Cardiac fibroblast (primary cell): ENCODE data around the gene PADI3.

Source experiments
- DNase-seq, 2 donors: peaks; one replicate each; pipeline versions ENCODE4 v3.0.0 to v3.0.0-alpha.2; 2010; ENCODE audit warnings: low read depth in 2 of 2
- H3K4me3 ChIP-seq, 2 donors: replicated peaks in 1 of 2; 1 replicate in 1 of 2; 2 replicates in 1 of 2; pipeline ENCODE4 v1.5.1; 2011; ENCODE audit warnings: low read depth in 2 of 2, low read length in 2 of 2, mild to moderate bottlenecking in 2 of 2, moderate library complexity in 1 of 2
- TF ChIP-seq, protein P1 (sequence below): IDR thresholded peaks from one replicate; pipeline ENCODE4 v1.5.1; 2011; ENCODE audit warnings: low read depth, mild to moderate bottlenecking, low read length, inconsistent platforms

PADI3 gene

DNA sequence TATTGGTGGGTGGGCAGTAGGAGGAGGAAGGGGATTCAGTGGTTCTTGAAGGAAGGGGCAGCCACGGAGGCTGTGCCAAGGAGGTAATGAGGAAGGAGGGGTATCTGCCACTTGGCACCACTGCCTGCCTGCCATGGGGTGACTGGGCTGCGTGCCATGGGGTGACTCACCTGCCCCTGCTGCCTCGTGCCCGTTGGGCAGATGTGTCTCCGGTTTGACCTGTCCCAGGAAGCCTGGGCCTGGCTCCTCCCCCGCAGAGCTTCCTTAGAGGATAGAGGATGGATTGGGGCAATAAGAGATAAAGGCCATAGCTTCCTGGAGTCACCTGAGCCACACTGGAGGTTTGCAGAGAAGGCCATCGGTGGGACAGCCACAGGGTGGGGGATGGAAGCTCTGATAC, 1.7 kb downstream of the PADI3 start:
- no peak overlapping the region for H3K4me3 ChIP-seq
- no peak for DNase-seq
- TF ChIP-seq, protein P1, sequence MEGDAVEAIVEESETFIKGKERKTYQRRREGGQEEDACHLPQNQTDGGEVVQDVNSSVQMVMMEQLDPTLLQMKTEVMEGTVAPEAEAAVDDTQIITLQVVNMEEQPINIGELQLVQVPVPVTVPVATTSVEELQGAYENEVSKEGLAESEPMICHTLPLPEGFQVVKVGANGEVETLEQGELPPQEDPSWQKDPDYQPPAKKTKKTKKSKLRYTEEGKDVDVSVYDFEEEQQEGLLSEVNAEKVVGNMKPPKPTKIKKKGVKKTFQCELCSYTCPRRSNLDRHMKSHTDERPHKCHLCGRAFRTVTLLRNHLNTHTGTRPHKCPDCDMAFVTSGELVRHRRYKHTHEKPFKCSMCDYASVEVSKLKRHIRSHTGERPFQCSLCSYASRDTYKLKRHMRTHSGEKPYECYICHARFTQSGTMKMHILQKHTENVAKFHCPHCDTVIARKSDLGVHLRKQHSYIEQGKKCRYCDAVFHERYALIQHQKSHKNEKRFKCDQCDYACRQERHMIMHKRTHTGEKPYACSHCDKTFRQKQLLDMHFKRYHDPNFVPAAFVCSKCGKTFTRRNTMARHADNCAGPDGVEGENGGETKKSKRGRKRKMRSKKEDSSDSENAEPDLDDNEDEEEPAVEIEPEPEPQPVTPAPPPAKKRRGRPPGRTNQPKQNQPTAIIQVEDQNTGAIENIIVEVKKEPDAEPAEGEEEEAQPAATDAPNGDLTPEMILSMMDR: no peak

DNA sequence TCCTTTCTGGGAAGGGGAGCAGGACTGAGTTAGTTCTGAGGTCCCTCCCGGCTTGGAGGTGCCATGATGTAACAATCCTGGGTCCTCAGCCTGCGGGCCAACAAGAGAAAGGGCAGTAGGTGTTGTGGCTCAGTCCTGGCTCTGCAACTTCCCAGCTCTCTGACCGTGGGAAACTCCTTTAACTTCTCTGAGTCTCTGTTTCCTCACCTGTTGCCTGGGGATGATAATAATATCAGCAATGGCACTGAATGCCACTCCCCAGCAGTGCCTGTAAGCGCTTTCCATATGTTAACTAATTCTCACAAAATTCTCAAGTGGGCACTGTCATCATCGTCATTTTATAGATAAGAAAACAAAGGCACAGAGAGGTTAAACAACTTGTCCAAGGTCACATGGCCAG, 2.3 kb downstream of the PADI3 start:
- DNase-seq: no peak
- TF ChIP-seq, protein P1: no peak
- H3K4me3 ChIP-seq: no peak overlapping the region

DNA sequence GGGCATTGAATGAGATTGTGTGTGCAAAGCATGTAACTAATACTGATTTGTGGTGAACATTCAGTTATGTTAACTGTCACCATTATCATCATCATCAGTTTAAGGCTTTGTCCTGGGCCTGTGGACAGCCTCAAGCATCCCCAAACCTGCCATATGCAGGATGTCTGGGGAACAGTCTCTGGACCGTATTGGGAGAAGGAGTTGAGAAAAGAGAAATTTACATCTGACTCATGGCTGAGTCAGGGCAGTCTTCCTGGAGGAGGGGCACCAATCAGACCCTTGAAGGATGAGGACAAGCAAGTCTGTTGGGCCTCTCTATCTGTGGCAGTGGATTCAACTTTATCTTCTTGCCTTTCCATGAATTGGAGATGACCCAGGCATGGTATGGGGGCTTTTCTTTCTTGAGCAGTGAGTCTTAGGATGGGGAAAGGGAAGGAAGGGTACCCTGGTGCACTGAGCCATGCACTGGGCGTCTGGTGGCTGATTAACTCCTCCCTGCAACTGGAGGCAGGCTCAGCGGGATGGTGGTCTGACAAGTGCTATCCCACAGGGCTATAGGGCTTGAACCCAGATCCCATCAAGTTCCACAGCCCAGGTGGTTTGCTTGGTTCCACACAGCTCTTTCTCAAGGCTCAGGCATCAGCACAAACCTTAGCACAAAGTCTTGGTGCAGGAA, 2.9 kb downstream of the PADI3 start:
- peak in 1 of 2 donors; percentile 66 for DNase-seq
- TF ChIP-seq, protein P1: no peak
- H3K4me3 ChIP-seq: no peak overlapping the region

DNA sequence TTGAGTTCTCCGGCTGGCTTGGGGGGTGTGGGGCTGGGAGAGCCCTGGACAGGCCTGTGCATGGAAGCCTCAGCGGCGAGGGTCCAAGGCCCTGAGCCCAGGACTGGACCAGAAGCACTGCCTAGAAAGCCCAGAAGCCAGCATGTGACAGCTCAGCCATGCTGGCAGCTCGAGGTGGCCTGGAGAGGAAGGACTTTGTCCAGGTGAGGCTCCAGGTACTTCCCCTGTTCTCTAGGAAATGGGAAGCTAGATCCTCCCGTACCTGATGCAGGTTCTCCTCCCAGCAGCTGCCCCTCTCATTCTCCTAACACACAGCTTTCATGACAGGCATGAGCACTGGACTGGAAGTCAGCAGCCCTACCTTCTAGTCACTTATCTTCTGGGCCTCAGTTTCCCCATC, 6.4 kb downstream of the PADI3 start:
- DNase-seq: no peak
- H3K4me3 ChIP-seq: no peak overlapping the region
- TF ChIP-seq, protein P1: no peak

DNA sequence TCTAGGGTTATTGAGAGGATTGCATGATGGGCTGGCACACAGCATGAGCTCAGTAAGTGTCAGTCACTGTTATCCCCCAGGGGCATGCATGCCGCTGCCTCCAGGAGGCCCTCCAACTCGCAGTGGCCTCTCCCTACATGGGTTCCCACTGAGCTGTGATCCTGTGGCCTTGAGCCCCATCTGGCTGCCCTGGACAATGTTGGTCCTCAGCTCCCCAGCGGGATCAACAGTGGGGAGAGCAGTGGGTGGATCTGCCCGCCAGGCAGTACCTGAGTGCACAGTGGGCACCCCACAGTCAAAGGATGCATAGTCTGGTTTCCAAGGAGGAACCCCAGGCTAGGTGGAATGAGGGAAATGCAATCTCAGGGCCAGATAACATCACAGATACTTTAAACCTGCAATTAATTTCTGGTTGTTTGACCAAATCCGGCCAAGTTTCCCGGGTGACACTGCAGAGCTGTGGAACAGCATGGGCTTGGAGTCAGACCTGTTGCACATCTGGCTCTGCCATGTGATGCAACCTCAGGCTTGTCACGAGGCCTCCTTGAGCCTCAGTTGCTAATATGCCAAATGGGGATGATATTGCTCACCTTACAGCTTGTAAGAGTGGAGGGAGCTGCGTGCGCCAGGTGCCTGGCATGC, 9.3 kb downstream of the PADI3 start:
- DNase-seq: no peak
- TF ChIP-seq, protein P1: no peak
- H3K4me3 ChIP-seq: no peak overlapping the region

DNA sequence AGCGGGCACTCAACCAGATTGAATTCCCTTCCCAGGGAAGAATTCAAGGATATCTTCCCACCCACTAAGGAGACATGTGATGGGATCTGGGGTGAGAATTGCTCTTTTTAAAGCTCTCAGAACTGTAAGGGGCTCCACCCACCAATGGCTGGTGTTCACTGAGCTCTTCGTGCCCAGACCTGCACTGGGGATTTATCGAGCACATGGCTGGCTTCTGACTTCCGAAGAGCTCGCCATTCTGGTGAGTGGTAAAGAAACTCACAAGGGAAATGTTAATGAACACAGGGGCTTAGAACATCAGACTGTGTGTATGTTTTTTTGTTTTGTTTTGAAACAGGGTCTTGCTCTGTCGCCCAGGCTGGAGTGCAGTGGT, 9.8 kb downstream of the PADI3 start:
- TF ChIP-seq, protein P1: no peak
- DNase-seq: no peak

More for the DNA sequence above, 9.8 kb downstream of the PADI3 start:
- H3K4me3 ChIP-seq: no peak overlapping the region
